T-helper 2 cell treated with Interferon-gamma antibody and Interleukin-4, amounts not matched to agents 100 ng/mL and 5 ng/mL, for 36 hours (primary cell): ENCODE measurements around the gene COPZ2. TPM values are rescaled to one million over a fixed set of nuclear protein-coding genes. Genes with fewer than 3 reads are reported as not detected.
"Not testable (repeated sequence)": the region's sequence is repeated elsewhere in the genome, so short reads cannot be mapped to it uniquely, and the experiment has no call there.

Experiments
- intact Hi-C: fragments of 100-400 bp; cut with micrococcal nuclease; formaldehyde crosslinking; loops from one replicate; pipeline ENCODE4 v1.15.1; 2023
- total RNA-seq: library from RNA; stranded (reverse); gene quantifications from 2 replicates; pipeline ENCODE4 v1.2.3, GENCODE V29; 2022

The COPZ2 gene
- total RNA-seq, 1 donor from 2014 or later = 4.0 TPM

GRCh38 chr17:47989159-47989558 lies 48.4 kb downstream of the COPZ2 start:
- intact Hi-C loops = no loop called here

GRCh38 chr17:47988445-47988844 lies 49.2 kb downstream of the COPZ2 start:
- intact Hi-C loops = not testable (repeated sequence)

- intact Hi-C loops = no loop called here
Observed at GRCh38 chr17:47987240-47987835, 50.3 kb downstream of the COPZ2 start.

- intact Hi-C loops = no loop called here
Observed at GRCh38 chr17:47986520-47986919, 51.1 kb downstream of the COPZ2 start.

- intact Hi-C loops = no loop called here
Observed at GRCh38 chr17:47983492-47984223, 53.9 kb downstream of the COPZ2 start.

- intact Hi-C loops = no loop called here
Observed at GRCh38 chr17:47982645-47983390, 54.8 kb downstream of the COPZ2 start.

GRCh38 chr17:47982091-47982617 lies 55.4 kb downstream of the COPZ2 start:
- intact Hi-C loops = no loop called here

- intact Hi-C loops = no loop called here
Observed at GRCh38 chr17:47981462-47981861, 56.1 kb downstream of the COPZ2 start.

GRCh38 chr17:47980541-47980940 lies 57.1 kb downstream of the COPZ2 start:
- intact Hi-C loops = no loop called here

- intact Hi-C loops = loop anchor here (2.0 kb wide), 1 partner anchor 38 kb away; no protein-coding TSS in a partner anchor
Observed at GRCh38 chr17:47978324-47978723, 59.3 kb downstream of the COPZ2 start.

Other genes with a start within 250 kb of the COPZ2 start
- gene OSBPL7, start 216.0 kb downstream of the COPZ2 start, total RNA-seq = 33.0 and 34.3 TPM in 2 replicates
- gene MRPL10, start 206.3 kb downstream of the COPZ2 start, total RNA-seq = 36.6 and 37.4 TPM in 2 replicates
- gene LRRC46, start 206.1 kb downstream of the COPZ2 start, total RNA-seq = 0.30 and 0.80 TPM in 2 replicates
- 21.8 and 24.9 TPM in 2 replicates for gene SCRN2, start 196.5 kb downstream of the COPZ2 start, total RNA-seq
- gene SP6, start 186.6 kb downstream of the COPZ2 start, total RNA-seq = not detected in 2 replicates
- gene SP2, start 141.6 kb downstream of the COPZ2 start, total RNA-seq = 30.8 and 32.8 TPM in 2 replicates
- gene PNPO, start 96.2 kb downstream of the COPZ2 start, total RNA-seq = 37.9 and 39.4 TPM in 2 replicates
- gene PRR15L, start 79.9 kb downstream of the COPZ2 start, total RNA-seq = not detected in 2 replicates
- 210 and 214 TPM in 2 replicates for gene CDK5RAP3, start 66.7 kb downstream of the COPZ2 start, total RNA-seq
- gene NFE2L1, start 10.6 kb upstream of the COPZ2 start, total RNA-seq = 56.7 and 58.0 TPM in 2 replicates
- gene CBX1, start 63.7 kb upstream of the COPZ2 start, total RNA-seq = 65.2 and 66.0 TPM in 2 replicates
- gene SNX11, start 70.0 kb upstream of the COPZ2 start, total RNA-seq = 22.3 and 23.4 TPM in 2 replicates